ENCODE data around the gene OTUB1.

OTUB1 gene

DNA sequence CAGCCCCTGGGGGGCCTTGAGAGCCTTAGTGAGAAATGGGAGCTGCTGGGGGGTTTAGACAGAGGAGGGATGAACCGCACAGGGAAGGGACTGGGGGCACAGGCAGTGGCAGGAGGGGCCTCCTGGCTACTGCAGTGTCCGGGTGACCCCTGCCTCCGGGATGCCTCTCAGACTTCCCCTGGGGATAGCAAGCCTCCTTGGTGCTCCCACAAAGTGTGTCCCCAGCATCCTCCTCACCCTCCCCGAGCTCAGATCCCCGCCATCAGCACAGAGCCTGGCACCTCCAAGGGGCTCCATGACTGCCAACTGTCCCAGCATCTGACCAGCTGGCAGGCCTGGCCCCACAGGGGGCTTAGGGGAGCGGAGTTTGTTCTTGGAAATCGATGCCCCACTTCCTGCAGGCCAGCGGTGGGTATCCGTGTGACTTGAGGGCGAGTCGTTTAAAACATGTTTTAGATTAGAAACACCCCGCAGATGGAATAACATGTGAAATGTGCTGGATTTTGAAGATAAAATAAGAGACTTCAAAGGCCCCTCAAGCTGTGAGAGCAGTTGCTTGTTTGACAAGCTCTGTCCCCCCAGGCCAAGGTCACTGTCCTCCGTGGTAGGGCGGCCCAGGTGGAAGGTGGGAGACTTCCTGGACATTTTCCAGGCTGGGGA lies 36.0 kb downstream of the OTUB1 start:
- Mint-ChIP-seq H3K9me3 (no peaks in the 10 kb centered on the region), H3K36me3 (no peaks in the 10 kb centered on the region), H3K4me3 (no peak overlapping the region), H3K27ac (no peak overlapping the region), H3K27me3 (peaks cover 11% of the 10 kb centered on the region), H3K4me1 (no peaks in the 10 kb centered on the region)
- ATAC-seq: no peak

DNA sequence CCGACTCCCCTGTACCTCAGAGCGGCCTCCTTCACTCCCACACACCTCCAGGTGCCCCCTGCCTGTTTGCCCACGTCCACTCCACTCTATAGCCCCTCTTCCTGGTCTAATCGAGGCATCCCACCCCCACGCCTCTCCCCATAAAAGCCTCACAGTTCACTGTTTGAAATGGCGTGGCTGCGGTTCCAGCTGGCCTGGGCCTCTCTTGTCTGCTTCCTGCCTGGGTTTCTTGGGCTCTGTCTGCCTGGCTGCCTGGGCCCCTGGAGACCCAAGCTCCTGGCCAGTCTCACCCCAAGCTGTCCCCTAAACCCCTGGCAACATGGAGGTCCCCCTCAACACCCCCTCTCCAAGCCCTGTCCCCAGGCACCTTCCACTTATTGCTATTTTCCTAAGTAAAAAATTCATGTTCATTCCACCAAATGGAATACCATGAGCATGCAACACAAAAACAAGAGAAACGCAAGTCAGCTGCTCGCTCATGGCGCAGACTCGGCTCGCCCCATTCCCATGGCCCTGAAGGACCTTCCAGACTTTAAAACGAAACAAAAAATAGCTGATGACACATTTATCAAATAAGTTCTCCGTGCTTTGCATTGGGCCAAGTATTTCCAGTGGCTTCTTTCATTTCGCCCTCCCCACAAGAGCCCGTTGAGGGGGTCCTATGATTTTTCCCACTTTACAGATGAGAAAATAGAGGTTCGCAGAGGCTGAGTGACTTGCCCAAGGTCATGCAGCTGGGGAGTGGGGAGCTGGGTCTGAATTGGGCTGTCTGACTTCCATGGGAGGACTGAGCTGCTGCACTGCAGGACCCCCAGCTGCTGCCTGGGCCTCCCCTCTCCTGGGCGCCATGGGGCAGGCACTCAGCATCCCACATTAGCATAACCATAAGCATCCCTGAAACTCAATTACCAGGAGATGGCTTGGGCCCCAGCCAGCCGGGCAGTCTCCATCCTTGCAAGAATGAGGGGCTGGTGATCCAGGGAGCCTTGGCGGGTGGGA lies 37.8 kb downstream of the OTUB1 start:
- no peak overlapping the region for H3K27ac Mint-ChIP-seq
- H3K4me3 Mint-ChIP-seq: no peak overlapping the region
- H3K36me3 Mint-ChIP-seq: no peaks in the 10 kb centered on the region
- ATAC-seq: no peak
- H3K4me1 Mint-ChIP-seq: no peaks in the 10 kb centered on the region
- peaks cover 20% of the 10 kb centered on the region for H3K27me3 Mint-ChIP-seq
- H3K9me3 Mint-ChIP-seq: no peaks in the 10 kb centered on the region

GRCh38 chr11:64025205-64025604 lies 39.0 kb downstream of the OTUB1 start:
- H3K4me1 Mint-ChIP-seq: no peaks in the 10 kb centered on the region
- no peak overlapping the region for H3K27ac Mint-ChIP-seq
- no peak overlapping the region for H3K4me3 Mint-ChIP-seq
- H3K36me3 Mint-ChIP-seq: no peaks in the 10 kb centered on the region
- peaks cover 32% of the 10 kb centered on the region for H3K27me3 Mint-ChIP-seq
- no peak for ATAC-seq
- no peaks in the 10 kb centered on the region for H3K9me3 Mint-ChIP-seq

DNA sequence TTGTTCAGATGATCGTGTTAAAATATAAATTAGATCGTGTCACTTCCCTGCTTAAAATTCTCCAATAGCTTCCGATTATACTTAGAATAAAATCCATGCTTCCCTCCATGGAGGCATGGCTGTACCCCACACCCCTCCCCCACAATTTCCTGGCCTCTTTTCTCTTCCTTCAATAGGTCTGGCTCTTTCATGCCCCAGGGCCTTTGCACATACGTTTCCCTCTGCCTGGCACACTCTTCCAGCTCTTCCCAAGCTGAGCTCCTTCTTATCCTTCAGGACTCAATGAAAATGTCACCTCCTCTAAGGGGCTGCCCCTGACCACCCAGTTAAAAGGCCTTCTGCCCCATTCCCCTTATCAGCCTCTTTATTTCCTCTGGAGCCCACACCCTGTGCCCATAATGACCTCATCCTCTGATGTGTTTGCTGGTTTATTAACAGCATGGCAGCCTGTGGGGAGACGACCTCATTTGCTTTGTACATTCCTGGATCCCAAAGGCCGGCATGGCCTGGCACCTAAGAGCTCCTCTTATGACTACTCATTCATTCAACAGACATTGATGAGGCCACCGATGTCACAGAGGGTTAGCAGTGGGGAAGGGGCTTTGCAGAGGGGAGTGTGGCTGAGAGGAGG lies 40.5 kb downstream of the OTUB1 start:
- H3K9me3 Mint-ChIP-seq: no peaks in the 10 kb centered on the region
- no peak overlapping the region for H3K27ac Mint-ChIP-seq
- H3K36me3 Mint-ChIP-seq: no peaks in the 10 kb centered on the region

GRCh38 chr11:64027651-64028397 lies 41.6 kb downstream of the OTUB1 start:
- no peak overlapping the region for H3K27ac Mint-ChIP-seq
- no peak overlapping the region for H3K4me3 Mint-ChIP-seq
- no peak for ATAC-seq

More for the DNA sequence above, 40.5 kb downstream of the OTUB1 start:
- ATAC-seq: no peak
- Mint-ChIP-seq H3K27me3 (peaks cover 45% of the 10 kb centered on the region), H3K4me3 (no peak overlapping the region), H3K4me1 (no peaks in the 10 kb centered on the region)

DNA sequence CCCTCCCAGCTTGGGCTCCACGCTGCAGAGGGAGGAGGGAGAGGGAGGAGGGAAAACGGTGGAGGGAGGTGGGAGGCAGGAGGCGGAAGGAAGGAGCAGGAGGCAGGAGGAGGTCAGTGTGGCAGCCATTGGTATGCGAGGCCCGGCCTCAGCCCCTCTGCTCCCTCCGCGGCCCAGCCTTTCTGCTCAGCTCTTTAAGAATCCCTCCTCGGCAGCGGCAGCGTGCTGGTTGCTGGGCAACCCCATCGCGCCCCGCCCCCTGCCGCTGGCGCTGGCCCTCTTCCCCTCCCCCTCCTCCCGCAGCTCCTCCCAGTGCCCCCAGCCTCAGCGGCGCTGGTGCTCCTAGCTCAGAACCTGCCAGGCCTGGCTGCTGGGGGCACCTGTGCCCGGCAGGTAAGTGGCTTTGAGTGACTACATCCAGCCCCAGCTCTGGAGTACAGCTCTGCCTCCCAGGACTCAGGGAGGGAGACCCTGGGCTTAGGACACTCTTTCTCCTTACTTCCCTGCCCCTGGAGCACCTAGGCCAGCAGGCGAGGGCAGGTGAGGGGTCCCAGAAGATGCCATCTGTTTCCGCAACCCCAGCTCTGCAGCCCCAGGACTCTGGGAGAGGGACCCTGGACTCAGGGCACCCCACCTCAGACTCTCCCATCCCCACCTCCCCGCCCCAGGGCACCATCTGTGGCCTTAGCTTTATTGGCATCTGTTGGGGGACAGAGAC lies 42.3 kb downstream of the OTUB1 start:
- Mint-ChIP-seq H3K27ac (no peak overlapping the region), H3K27me3 (peaks cover 60% of the 10 kb centered on the region), H3K4me3 (no peak overlapping the region), H3K36me3 (no peaks in the 10 kb centered on the region), H3K4me1 (no peaks in the 10 kb centered on the region), H3K9me3 (no peaks in the 10 kb centered on the region)
- no peak for ATAC-seq

More at GRCh38 chr11:64027651-64028397, 41.6 kb downstream of the OTUB1 start:
- H3K36me3 Mint-ChIP-seq: no peaks in the 10 kb centered on the region
- no peaks in the 10 kb centered on the region for H3K9me3 Mint-ChIP-seq
- no peaks in the 10 kb centered on the region for H3K4me1 Mint-ChIP-seq
- H3K27me3 Mint-ChIP-seq: peaks cover 56% of the 10 kb centered on the region

- H3K9me3 Mint-ChIP-seq: no peaks in the 10 kb centered on the region
- no peak overlapping the region for H3K4me3 Mint-ChIP-seq
- H3K36me3 Mint-ChIP-seq: no peaks in the 10 kb centered on the region
- peaks cover under 1% of the 10 kb centered on the region for H3K4me1 Mint-ChIP-seq
- no peak overlapping the region for H3K27ac Mint-ChIP-seq
- ATAC-seq: no peak
- H3K27me3 Mint-ChIP-seq: peaks cover 71% of the 10 kb centered on the region
Observed at GRCh38 chr11:64029773-64030172, 43.5 kb downstream of the OTUB1 start.

DNA sequence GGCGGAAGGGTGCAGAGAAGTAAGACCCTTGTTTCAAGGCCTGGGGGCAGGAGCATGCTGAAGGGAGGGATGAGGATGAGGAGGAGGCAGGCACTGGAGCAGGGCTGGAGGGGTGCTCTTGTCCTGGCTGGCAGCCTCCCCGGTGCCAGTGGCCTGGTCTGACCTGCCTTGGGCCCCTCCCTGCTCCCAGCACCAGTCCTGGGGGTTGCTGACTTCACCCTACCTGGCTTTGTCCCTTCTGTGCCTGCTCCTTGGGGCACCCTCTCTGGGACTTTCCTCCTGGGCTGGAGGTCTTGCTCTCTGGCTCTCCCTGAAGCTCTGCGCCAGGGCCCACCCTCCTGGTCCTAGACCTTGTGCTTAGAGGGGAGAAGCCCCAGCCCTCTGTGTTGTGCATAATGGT lies 44.8 kb downstream of the OTUB1 start:
- H3K27me3 Mint-ChIP-seq: peaks cover 79% of the 10 kb centered on the region
- no peak overlapping the region for H3K27ac Mint-ChIP-seq

DNA sequence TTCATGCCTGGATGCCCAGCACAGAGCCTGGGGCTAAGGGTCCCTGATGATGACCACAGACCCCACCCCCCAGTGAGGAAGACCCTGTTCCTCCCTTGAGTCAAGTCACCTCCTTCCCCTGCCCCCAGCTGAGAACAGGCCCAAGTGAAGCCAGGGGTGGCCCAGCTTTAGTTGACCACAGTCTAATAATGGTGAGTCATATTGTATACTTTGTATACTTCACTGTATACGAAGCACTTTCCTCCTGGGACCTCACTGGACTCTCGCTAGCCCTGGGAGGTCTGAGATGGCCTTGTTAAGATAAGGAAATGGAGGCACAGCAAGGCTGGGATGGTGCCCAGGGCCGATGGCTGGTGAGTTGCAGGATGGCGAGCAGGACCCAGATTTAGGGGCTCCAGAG lies 45.8 kb downstream of the OTUB1 start:
- Mint-ChIP-seq H3K9me3 (no peaks in the 10 kb centered on the region), H3K27ac (no peak overlapping the region), H3K27me3 (peaks cover 75% of the 10 kb centered on the region), H3K4me3 (no peak overlapping the region), H3K4me1 (peaks cover 7% of the 10 kb centered on the region), H3K36me3 (no peaks in the 10 kb centered on the region)
- ATAC-seq: no peak

More for the DNA sequence above, 44.8 kb downstream of the OTUB1 start:
- H3K4me1 Mint-ChIP-seq: peaks cover 7% of the 10 kb centered on the region
- ATAC-seq: no peak
- H3K9me3 Mint-ChIP-seq: no peaks in the 10 kb centered on the region
- no peaks in the 10 kb centered on the region for H3K36me3 Mint-ChIP-seq
- H3K4me3 Mint-ChIP-seq: no peak overlapping the region

DNA sequence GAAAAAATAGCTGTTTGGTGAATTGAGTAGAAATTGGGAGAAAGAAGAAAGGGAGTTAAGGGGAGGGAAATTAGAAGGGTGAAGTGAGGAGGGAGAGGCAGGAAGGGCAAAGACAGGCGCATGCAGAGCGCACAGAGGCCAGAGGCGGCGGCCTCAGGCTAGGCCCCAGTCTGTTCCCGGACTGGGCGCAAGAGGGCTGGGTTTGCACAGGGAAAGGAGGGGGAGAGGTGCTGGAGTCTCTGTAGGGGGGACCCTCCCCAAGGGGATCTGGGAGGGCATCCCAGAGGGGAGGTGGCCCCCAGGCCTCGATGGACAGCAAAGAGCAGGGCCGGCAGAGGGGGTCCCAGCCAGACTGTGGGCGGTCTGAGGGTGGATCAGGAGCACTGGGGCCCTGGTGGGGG lies 48.2 kb downstream of the OTUB1 start:
- peaks cover 83% of the 10 kb centered on the region for H3K27me3 Mint-ChIP-seq
- ATAC-seq: no peak
- peaks cover 7% of the 10 kb centered on the region for H3K4me1 Mint-ChIP-seq
- H3K4me3 Mint-ChIP-seq: no peak overlapping the region
- H3K9me3 Mint-ChIP-seq: no peaks in the 10 kb centered on the region
- H3K27ac Mint-ChIP-seq: no peak overlapping the region
- H3K36me3 Mint-ChIP-seq: no peaks in the 10 kb centered on the region

DNA sequence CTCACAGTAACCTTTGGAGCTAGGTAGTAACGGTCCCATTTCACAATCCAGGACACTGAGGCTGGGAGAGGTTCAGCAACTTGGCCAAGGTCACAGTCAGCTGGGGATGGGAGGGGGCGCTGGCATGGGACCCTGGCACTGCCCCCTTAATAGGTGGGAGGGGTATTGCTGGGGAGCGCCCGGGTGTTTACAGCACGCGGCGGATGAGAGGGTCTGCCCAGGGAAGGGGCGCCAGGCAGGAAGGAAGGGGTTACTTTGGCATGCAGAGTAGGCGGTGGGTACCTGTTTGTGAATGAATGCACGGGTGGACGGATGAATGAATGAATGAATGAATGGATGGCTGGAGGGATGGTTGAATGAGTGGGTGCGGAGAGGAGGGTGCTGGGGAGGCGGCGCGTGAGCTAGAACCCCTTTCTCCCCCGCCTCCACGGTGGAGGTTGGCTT lies 48.9 kb downstream of the OTUB1 start:
- peak overlapping the region; percentile 49 for H3K4me3 Mint-ChIP-seq
- peaks cover 83% of the 10 kb centered on the region for H3K27me3 Mint-ChIP-seq
- no peak overlapping the region for H3K27ac Mint-ChIP-seq
- ATAC-seq: no peak
- H3K9me3 Mint-ChIP-seq: no peaks in the 10 kb centered on the region
- H3K4me1 Mint-ChIP-seq: peaks cover 7% of the 10 kb centered on the region
- H3K36me3 Mint-ChIP-seq: no peaks in the 10 kb centered on the region

DNA sequence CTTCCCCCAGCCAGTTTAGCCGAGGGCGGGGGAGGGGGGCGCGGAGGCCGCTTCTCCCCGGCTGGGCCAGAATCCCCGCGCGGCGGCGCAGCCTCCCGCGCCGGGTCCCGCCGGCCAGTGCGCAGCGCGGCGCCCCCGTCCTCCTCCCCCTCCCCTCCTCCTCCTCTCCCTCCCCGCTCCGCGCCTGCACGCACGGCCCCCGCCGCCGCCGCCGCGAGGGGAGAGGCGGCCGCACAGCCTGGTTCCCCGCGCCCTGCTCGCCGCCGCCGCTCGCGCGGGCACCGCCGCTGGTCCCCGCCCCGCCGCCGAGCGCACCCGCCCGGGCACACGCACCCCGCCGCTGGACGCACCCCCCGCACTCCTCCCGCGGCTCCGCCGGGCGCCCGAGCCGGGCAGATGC lies 49.3 kb downstream of the OTUB1 start, which contains the start of gene FLRT1:
Gene FLRT1 (plus strand): TSS at position 356 of the 400 bp plus-strand sequence. CDS start 80,337 bp downstream, outside the sequence.
- no peak for ATAC-seq
- Mint-ChIP-seq H3K4me3 (peak within 1 kb of the TSS; percentile 49), H3K27ac (no peak within 1 kb of the TSS), H3K36me3 (no peaks in the 10 kb centered on the region), H3K4me1 (peaks cover 7% of the 10 kb centered on the region), H3K9me3 (no peaks in the 10 kb centered on the region), H3K27me3 (peaks cover 83% of the 10 kb centered on the region)

GRCh38 chr11:64036087-64037026 lies 50.1 kb downstream of the OTUB1 start:
- Mint-ChIP-seq H3K27me3 (peaks cover 84% of the 10 kb centered on the region), H3K36me3 (no peaks in the 10 kb centered on the region), H3K27ac (no peak overlapping the region), H3K4me3 (no peak overlapping the region), H3K9me3 (no peaks in the 10 kb centered on the region), H3K4me1 (peaks cover 7% of the 10 kb centered on the region)
- peak; percentile 6 for ATAC-seq

Data from stimulated activated memory B cell treated with anti-CD40 and anti-IgM and Interleukin-4, amounts not matched to agents 10 μg/mL and 1 μg/mL and 100 μg/mL, for 72 hours (primary cell).